Lung microvascular endothelial cell (primary cell): ENCODE measurements around the gene BAD. TPM values are rescaled to one million over a fixed set of nuclear protein-coding genes. Genes with fewer than 3 reads are reported as not detected.
"Not testable (repeated sequence)": the region's sequence is repeated elsewhere in the genome, so short reads cannot be mapped to it uniquely, and the experiment has no call there.

Source experiments
- DNase-seq, 2 donors: peaks; one replicate each; pipeline versions ENCODE4 v3.0.0 to v3.0.0-alpha.2; 2010; ENCODE audit warnings: low read depth in 2 of 2
- total RNA-seq: library from RNA; depleted of rRNA; stranded (reverse); fragments of >200 nt; gene quantifications from 2 replicates; pipeline ENCODE4 v1.2.1, GENCODE V29; 2014

The BAD gene
- 54.3 and 65.9 TPM in 2 replicates for total RNA-seq

- peak; percentile 91 for DNase-seq
Observed at GRCh38 chr11:64284048-64284961, at the start of gene BAD. TSS of gene BAD (minus strand) at chr11:64284665. CDS start at chr11:64284368, 297 bp downstream.

GRCh38 chr11:64333556-64333955 is 49.1 kb upstream of the BAD start:
- no peak for DNase-seq

- peak; percentile 66 to 83 for DNase-seq
Observed at GRCh38 chr11:64331569-64332371, 47.3 kb upstream of the BAD start.

- DNase-seq: no peak
Observed at GRCh38 chr11:64330888-64331287, 46.4 kb upstream of the BAD start.

- no peak for DNase-seq
Observed at GRCh38 chr11:64327993-64328392, 43.5 kb upstream of the BAD start.

GRCh38 chr11:64327375-64327774 is 42.9 kb upstream of the BAD start:
- DNase-seq: no peak

GRCh38 chr11:64324692-64325469 is 40.4 kb upstream of the BAD start:
- DNase-seq: no peak

- DNase-seq: not testable (repeated sequence)
Observed at GRCh38 chr11:64323984-64324383, 39.5 kb upstream of the BAD start.

- no peak for DNase-seq
Observed at GRCh38 chr11:64323373-64323772, 38.9 kb upstream of the BAD start.

- DNase-seq: no peak
Observed at GRCh38 chr11:64322925-64323260, 38.4 kb upstream of the BAD start.

GRCh38 chr11:64321533-64321932 is 37.1 kb upstream of the BAD start:
- no peak for DNase-seq

GRCh38 chr11:64321026-64321425 is 36.6 kb upstream of the BAD start:
- DNase-seq: no peak

GRCh38 chr11:64320556-64320955 is 36.1 kb upstream of the BAD start:
- no peak for DNase-seq

GRCh38 chr11:64318766-64319761 is 34.6 kb upstream of the BAD start:
- no peak for DNase-seq

GRCh38 chr11:64317961-64318765 is 33.7 kb upstream of the BAD start, which contains the start of gene PRDX5:
TSS of gene PRDX5 (plus strand) at chr11:64318121. CDS start at chr11:64318216, 95 bp downstream.
- DNase-seq: peak; percentile 96 to 97

- peak; percentile 94 to 97 for DNase-seq
Observed at GRCh38 chr11:64317325-64317960, 33.0 kb upstream of the BAD start, which contains the start of gene TRMT112. TSS of gene TRMT112 (minus strand) at chr11:64317559. CDS start at chr11:64317526, 33 bp downstream.

- DNase-seq: peak; percentile 27 to 69
Observed at GRCh38 chr11:64316672-64317324, 32.3 kb upstream of the BAD start.
